GM18502 (cell line): ENCODE data around the gene FAM174C.

Source experiments
- ATAC-seq: cut with Tn5 transposase; IDR thresholded peaks from one replicate; pipeline ENCODE4 v1.9.1; 2021; ENCODE audit warnings: mild to moderate bottlenecking; ENCODE audit not compliant: unreplicated experiment, poor library complexity

FAM174C gene

GRCh38 chr19:1249298-1249989 is 25.9 kb upstream of the FAM174C start:
- peak; percentile 33 for ATAC-seq

GRCh38 chr19:1249990-1250436 is 25.3 kb upstream of the FAM174C start:
- ATAC-seq: no peak

GRCh38 chr19:1250437-1251260 is 24.7 kb upstream of the FAM174C start:
- no peak for ATAC-seq

GRCh38 chr19:1251330-1252220 is 23.8 kb upstream of the FAM174C start:
- ATAC-seq: no peak

- ATAC-seq: no peak
Measured at GRCh38 chr19:1252221-1252820, 23.0 kb upstream of the FAM174C start.

- ATAC-seq: no peak
Measured at GRCh38 chr19:1252821-1253513, 22.4 kb upstream of the FAM174C start.

GRCh38 chr19:1253514-1254080 is 21.7 kb upstream of the FAM174C start:
- ATAC-seq: no peak

- ATAC-seq: no peak
Measured at GRCh38 chr19:1254081-1254527, 21.2 kb upstream of the FAM174C start.

- ATAC-seq: no peak
Measured at GRCh38 chr19:1254530-1255185, 20.7 kb upstream of the FAM174C start.

GRCh38 chr19:1255186-1256161 is 19.9 kb upstream of the FAM174C start:
- no peak for ATAC-seq

- ATAC-seq: no peak
Measured at GRCh38 chr19:1256646-1257474, 18.5 kb upstream of the FAM174C start.

GRCh38 chr19:1257475-1258162 is 17.7 kb upstream of the FAM174C start:
- no peak for ATAC-seq

GRCh38 chr19:1258163-1258492 is 17.2 kb upstream of the FAM174C start:
- ATAC-seq: no peak

- ATAC-seq: no peak
Measured at GRCh38 chr19:1258707-1259205, 16.6 kb upstream of the FAM174C start.

- ATAC-seq: peak; percentile 22
Measured at GRCh38 chr19:1259206-1259875, 16.0 kb upstream of the FAM174C start.
